ENCODE measurements around the gene GALNT14. TPM values are rescaled to one million over a fixed set of nuclear protein-coding genes. Genes with fewer than 3 reads are reported as not detected.

GALNT14 gene
- total and polyA plus RNA-seq, 9 of the 15 experiments (the other 6 are each of a cell fraction or from before 2014, with no cell fraction given): 0.11 TPM; not detected in 8

DNA sequence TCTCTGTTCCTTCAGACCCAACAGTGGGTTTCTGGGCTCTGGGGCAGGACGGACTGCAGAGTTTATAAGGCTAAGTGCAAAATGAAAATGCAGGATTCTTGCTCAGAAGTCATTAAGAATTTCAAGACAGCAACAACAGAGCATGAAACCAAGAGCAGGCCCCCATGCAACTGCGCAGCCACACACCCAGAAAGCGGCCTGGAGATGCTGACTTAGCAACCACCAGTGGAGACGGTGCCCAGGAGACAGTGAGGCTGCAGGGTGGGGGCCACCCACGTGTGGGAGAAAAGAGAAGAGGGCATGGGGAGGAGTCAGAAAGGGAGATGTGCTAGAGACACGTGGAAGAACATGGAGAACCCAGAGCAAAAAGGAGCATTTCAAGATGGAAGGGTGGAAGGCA, 66.5 kb downstream of the GALNT14 start (continued):
- no peak for TF ChIP-seq NCOA1 (IDR thresholded peaks at IDR 0.05; ENCODE audit: low read depth)
- TF ChIP-seq, protein P1, sequence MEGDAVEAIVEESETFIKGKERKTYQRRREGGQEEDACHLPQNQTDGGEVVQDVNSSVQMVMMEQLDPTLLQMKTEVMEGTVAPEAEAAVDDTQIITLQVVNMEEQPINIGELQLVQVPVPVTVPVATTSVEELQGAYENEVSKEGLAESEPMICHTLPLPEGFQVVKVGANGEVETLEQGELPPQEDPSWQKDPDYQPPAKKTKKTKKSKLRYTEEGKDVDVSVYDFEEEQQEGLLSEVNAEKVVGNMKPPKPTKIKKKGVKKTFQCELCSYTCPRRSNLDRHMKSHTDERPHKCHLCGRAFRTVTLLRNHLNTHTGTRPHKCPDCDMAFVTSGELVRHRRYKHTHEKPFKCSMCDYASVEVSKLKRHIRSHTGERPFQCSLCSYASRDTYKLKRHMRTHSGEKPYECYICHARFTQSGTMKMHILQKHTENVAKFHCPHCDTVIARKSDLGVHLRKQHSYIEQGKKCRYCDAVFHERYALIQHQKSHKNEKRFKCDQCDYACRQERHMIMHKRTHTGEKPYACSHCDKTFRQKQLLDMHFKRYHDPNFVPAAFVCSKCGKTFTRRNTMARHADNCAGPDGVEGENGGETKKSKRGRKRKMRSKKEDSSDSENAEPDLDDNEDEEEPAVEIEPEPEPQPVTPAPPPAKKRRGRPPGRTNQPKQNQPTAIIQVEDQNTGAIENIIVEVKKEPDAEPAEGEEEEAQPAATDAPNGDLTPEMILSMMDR (IDR thresholded peaks at IDR 0.05 in 2 of 3, conservative IDR thresholded peaks at IDR 0.05 in 1 of 3; ENCODE audit: insufficient read depth in 2 of 3, low read depth in 1 of 3, low read length in 3 of 3): no peak
- TF ChIP-seq CBX1 (IDR thresholded peaks at IDR 0.05; ENCODE audit: low read depth): no peak
- no peak for TF ChIP-seq ZNF232 (CRISPR knock-in tag; IDR thresholded peaks at IDR 0.05)

DNA sequence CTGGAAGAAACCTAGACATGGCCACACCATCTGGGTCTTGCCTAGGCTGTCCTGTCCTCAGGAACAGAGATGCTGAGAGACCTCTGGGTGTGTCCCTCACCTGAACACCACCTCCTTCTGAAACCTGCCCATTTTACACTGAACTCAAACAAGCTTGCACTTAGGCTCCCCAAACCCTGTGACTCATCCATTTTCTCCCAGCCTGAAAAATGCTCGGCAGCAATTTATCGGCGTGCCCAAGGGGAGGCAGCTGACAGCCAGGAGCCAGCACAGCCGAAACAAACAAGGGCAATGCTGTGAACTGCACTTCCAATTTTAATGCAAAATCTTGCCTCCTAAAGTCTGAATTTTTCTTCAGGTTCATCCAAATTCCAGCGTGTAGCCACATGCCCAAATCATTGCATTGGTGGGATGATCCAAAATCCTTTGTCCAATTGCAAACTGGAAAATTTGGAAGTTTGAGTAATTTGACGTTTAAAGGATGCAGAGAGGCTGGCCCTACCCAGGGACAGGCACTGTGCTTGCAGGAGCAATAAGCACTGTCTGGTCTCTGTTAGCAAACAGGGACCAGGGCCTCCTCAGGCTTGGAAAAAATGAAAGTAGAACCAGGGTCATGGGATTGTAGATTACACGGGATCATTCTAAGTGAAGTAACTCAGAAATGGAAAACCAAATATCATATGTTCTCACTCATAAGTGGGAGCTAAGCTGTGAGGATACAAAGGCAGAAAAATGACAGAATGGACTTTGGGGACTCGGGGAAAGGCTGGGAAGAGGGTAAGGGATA, 67.7 kb downstream of the GALNT14 start:
- H3K4me3 ChIP-seq: no peak overlapping the region
- H3K27me3 ChIP-seq (ENCODE audit: control insufficient read depth in 2 of 2, insufficient read depth in 2 of 2, low read length in 2 of 2): no peaks in the 10 kb centered on the region; a peak in 2 of 5 replicates
- TF ChIP-seq ERF (CRISPR knock-in tag; IDR thresholded peaks at IDR 0.05): no peak
- no peak for TF ChIP-seq MED1 (CRISPR knock-in tag; IDR thresholded peaks at IDR 0.05; ENCODE audit: borderline replicate concordance)
- TF ChIP-seq ZNF12 (CRISPR knock-in tag; IDR thresholded peaks at IDR 0.05): no peak
- TF ChIP-seq TAF1 (IDR thresholded peaks at IDR 0.05; ENCODE audit: control insufficient read depth, extremely low read depth, insufficient read depth, low read length, severe bottlenecking): no peak
- TF ChIP-seq NR0B1 (IDR thresholded peaks at IDR 0.05; ENCODE audit: partially characterized antibody): no peak
- TF ChIP-seq MAZ (CRISPR knock-in tag; conservative IDR thresholded peaks at IDR 0.05 in 1 of 2, IDR thresholded peaks at IDR 0.05 in 1 of 2): no peak
- no peak for TF ChIP-seq ETS1 (conservative IDR thresholded peaks at IDR 0.05; ENCODE audit: control insufficient read depth, low read depth, low read length)
- no peak for TF ChIP-seq TCF7 (IDR thresholded peaks at IDR 0.05; ENCODE audit: borderline replicate concordance)
- H3K4me2 ChIP-seq (ENCODE audit: insufficient read depth, low read length): no peak overlapping the region
- WGBS (ENCODE audit: insufficient coverage, low coverage, missing lambda C conversion rate): 5% methylated on average over 8 of the region's 8 CpGs
- H3K4me1 ChIP-seq (replicated peaks in 1 of 2; ENCODE audit: control insufficient read depth in 2 of 2, insufficient read depth in 2 of 2, low read length in 2 of 2): no peaks in the 10 kb centered on the region
- H3K79me2 ChIP-seq (ENCODE audit: control insufficient read depth, insufficient read depth, low read length): no peaks in the 10 kb centered on the region
- POLR2A ChIA-PET: interaction anchor here (1.0 kb wide), 1 partner anchor 10 kb away, joined by 3 read pairs; no protein-coding TSS in a partner anchor
- intact Hi-C loops (cut with micrococcal nuclease): no loop called here
- no peaks in the 10 kb centered on the region for H3K36me3 ChIP-seq (ENCODE audit: control insufficient read depth, insufficient read depth, low read length)
- no peak overlapping the region for H2AFZ ChIP-seq (ENCODE audit: low read depth, low read length)
- ATAC-seq: no peak
- DNase-seq (ENCODE audit: extremely low read depth in 1 of 4, low spot score in 3 of 4): no peak
- H4K20me1 ChIP-seq (replicated peaks; ENCODE audit: control insufficient read depth, insufficient read depth, low read length): no peaks in the 10 kb centered on the region
- CTCF ChIA-PET (ENCODE audit: low intra/inter-chr PET ratio): no interaction called here
- no peak overlapping the region for H3K27ac ChIP-seq (ENCODE audit: extremely low read depth, low read depth, low read length)
- no peaks in the 10 kb centered on the region for H3K9me1 ChIP-seq (ENCODE audit: control insufficient read depth, insufficient read depth, low read length)
- no TSS peak for BruUV-seq (replicated peaks)
- FAIRE-seq: no peak
- in situ Hi-C loops (cut with MboI): no loop called here
- no peak overlapping the region for H3K9ac ChIP-seq (ENCODE audit: insufficient read depth in 1 of 2, low read depth in 2 of 2, low read length in 2 of 2)
- H3K9me3 ChIP-seq (replicated peaks; ENCODE audit: control insufficient read depth, insufficient read depth, low read depth, low read length): no peaks in the 10 kb centered on the region
